ENCODE results near the gene ZFAND5. TPM values are rescaled to one million over a fixed set of nuclear protein-coding genes. Genes with fewer than 3 reads are reported as not detected.
A peak's percentile ranks its signal among the peaks of the same experiment; 100 is the strongest.

ZFAND5 gene
- total RNA-seq, 1 donor from 2014 or later = 105 TPM

DNA sequence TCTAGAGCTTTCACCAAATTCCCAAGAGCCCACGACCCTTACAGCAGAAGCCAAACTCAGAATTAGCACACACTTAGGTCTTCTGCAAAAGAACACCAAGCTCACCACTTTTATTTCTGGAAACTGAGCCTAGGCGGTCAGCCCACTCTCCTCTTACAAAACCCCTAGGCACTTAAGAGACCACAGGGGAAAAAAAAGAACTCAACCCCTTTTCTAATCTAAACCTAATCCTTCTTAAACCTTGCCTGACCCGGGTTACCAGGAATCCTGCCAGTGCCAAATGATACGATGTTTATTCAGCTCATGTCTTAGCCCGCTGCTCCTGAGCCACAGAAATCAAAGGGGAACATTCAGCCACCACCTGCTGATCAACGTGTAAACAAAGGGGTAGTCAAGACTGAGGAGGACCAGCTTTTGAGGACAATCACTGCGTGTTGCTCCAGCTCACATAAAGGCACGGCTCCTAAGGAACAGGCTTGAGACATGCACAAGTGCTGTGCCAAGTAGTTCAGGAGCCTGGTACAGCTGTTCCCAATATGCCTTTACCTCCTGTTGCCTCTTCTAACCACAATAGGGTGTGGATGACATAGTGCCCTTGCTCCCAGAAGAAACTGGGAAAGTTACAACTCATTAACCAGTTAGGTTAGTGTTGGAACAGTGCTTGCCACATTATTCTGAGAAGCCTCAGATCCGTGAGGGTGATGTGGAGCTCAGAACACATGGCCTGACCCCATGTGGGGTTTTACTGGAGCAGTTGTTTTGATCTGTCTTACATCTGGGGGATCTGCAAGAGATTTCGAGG is 49.3 kb downstream of the ZFAND5 start:
- TF ChIP-seq, protein P1, sequence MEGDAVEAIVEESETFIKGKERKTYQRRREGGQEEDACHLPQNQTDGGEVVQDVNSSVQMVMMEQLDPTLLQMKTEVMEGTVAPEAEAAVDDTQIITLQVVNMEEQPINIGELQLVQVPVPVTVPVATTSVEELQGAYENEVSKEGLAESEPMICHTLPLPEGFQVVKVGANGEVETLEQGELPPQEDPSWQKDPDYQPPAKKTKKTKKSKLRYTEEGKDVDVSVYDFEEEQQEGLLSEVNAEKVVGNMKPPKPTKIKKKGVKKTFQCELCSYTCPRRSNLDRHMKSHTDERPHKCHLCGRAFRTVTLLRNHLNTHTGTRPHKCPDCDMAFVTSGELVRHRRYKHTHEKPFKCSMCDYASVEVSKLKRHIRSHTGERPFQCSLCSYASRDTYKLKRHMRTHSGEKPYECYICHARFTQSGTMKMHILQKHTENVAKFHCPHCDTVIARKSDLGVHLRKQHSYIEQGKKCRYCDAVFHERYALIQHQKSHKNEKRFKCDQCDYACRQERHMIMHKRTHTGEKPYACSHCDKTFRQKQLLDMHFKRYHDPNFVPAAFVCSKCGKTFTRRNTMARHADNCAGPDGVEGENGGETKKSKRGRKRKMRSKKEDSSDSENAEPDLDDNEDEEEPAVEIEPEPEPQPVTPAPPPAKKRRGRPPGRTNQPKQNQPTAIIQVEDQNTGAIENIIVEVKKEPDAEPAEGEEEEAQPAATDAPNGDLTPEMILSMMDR (conservative IDR thresholded peaks at IDR 0.05; ENCODE audit: low read depth, low read length) = no peak
- DNase-seq (ENCODE audit: low read depth) = peak; percentile 97
- H3K4me3 ChIP-seq (ENCODE audit: low read depth, low read length) = peak overlapping the region; percentile 21

GRCh38 chr9:72315089-72315509 is 49.9 kb downstream of the ZFAND5 start:
- peak overlapping the region; percentile 21 for H3K4me3 ChIP-seq (ENCODE audit: low read depth, low read length)
- TF ChIP-seq, protein P1 (conservative IDR thresholded peaks at IDR 0.05; ENCODE audit: low read depth, low read length) = no peak
- peak; percentile 76 for DNase-seq (ENCODE audit: low read depth)

GRCh38 chr9:72313507-72313906 is 51.5 kb downstream of the ZFAND5 start:
- TF ChIP-seq, protein P1 (conservative IDR thresholded peaks at IDR 0.05; ENCODE audit: low read depth, low read length) = no peak
- no peak for DNase-seq (ENCODE audit: low read depth)
- H3K4me3 ChIP-seq (ENCODE audit: low read depth, low read length) = no peak overlapping the region

- DNase-seq (ENCODE audit: low read depth) = no peak
- no peak overlapping the region for H3K4me3 ChIP-seq (ENCODE audit: low read depth, low read length)
- TF ChIP-seq, protein P1 (conservative IDR thresholded peaks at IDR 0.05; ENCODE audit: low read depth, low read length) = no peak
These were observed 52.5 kb downstream of the ZFAND5 start for GRCh38 chr9:72312386-72312987.

DNA sequence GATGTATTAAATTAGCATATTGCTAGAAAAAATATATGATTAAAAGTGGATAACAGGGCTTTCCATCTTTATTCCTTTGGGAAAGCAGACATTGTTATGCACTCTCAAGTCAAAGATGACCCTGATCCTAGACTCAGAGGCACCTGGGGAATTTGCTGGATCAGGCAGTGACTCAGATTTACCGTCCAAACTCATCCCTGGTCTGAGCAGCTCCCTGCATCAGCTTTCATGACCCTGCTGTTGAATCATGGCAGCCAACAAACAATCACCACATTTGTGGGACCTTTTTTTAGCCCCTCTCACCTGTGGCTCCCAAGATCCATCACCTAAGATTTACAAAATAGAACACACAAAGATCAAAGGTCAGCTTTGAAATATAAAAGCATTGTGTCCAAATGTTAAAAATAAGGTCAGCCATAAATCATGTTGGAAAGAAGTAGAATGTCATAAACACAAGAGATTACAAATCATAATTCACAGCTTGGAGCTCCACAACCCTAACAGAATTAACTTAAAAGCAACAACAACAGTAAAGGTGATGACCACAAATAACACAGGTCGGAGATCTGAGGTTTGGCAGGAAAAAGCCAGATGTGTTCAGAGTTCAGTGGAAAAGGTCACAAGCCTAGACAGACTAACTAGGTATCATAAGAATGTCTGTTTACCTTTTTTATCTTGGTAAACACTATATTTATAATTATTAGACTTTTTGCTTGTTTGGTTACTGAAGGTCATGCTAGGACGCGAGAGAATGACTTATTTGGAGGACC is 55.5 kb downstream of the ZFAND5 start:
- TF ChIP-seq, protein P1 (conservative IDR thresholded peaks at IDR 0.05; ENCODE audit: low read depth, low read length) = no peak
- no peak overlapping the region for H3K4me3 ChIP-seq (ENCODE audit: low read depth, low read length)
- no peak for DNase-seq (ENCODE audit: low read depth)

DNA sequence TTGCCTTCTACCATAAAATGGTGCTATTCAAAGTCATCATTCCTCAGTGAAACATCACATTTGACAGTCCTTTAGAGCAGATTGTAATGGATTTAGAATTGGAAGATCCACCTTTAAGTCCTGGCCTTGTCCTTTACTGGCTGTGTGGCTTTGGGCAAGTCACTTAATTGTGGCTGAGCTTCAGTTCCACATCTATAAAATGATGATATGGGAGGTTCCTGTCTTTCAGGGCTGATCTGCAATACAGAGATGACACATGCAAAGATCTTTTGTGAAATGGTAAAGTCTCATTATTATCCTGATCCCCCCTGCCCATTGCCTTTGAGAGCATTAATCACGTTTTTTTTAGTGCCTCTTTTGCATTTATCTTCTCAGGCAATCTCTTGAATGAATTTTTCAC is 58.2 kb downstream of the ZFAND5 start:
- no peak overlapping the region for H3K4me3 ChIP-seq (ENCODE audit: low read depth, low read length)
- TF ChIP-seq, protein P1 (conservative IDR thresholded peaks at IDR 0.05; ENCODE audit: low read depth, low read length) = no peak
- DNase-seq (ENCODE audit: low read depth) = no peak

Measured in epithelial cell of proximal tubule (primary cell).